ENCODE measurements around the gene ASIC3. TPM values are rescaled to one million over a fixed set of nuclear protein-coding genes. Genes with fewer than 3 reads are reported as not detected.

Gene ASIC3
- total RNA-seq, result 1 to 10 TPM in 1 of 2 donors, under 1 TPM in 1; 0.33 to 1.0 TPM

GRCh38 chr7:151047976-151048815, at the start of gene ASIC3:
TSS of gene ASIC3 (plus strand) at chr7:151048531. CDS start at chr7:151048886, 355 bp downstream.

GRCh38 chr7:151024435-151025056, 23.8 kb upstream of the ASIC3 start, which contains the start of gene ATG9B:
TSS of gene ATG9B (minus strand) at chr7:151024494. CDS start at chr7:151024423, 71 bp downstream.

GRCh38 chr7:151028131-151028947, 20.0 kb upstream of the ASIC3 start, which contains the start of gene ABCB8:
TSS of gene ABCB8 (plus strand) at chr7:151028450. CDS start at chr7:151028516, 66 bp downstream.

GRCh38 chr7:151057506-151057988, 9.2 kb downstream of the ASIC3 start, which contains the start of gene CDK5:
TSS of gene CDK5 (minus strand) at chr7:151057897. CDS start at chr7:151057848, 49 bp downstream.

GRCh38 chr7:151059367-151060112, 11.2 kb downstream of the ASIC3 start, which contains the start of gene SLC4A2:
TSS of gene SLC4A2 (plus strand) at chr7:151059589. CDS start at chr7:151061988, 2,399 bp downstream.

GRCh38 chr7:151080522-151081169, 32.3 kb downstream of the ASIC3 start, which contains the start of gene FASTK:
TSS of gene FASTK (minus strand) at chr7:151080809. CDS start at chr7:151080766, 43 bp downstream.

GRCh38 chr7:151083071-151083823, 34.9 kb downstream of the ASIC3 start, which contains the start of gene TMUB1:
TSS of gene TMUB1 (minus strand) at chr7:151083493. CDS start at chr7:151082563, 930 bp downstream.

GRCh38 chr7:151085691-151086620, 37.6 kb downstream of the ASIC3 start, which contains the start of gene AGAP3:
TSS of gene AGAP3 (plus strand) at chr7:151086475. CDS start at chr7:151086742, 267 bp downstream.

Other genes with a start within 250 kb of the ASIC3 start
- gene TMEM176B, start 248.2 kb upstream of the ASIC3 start, total RNA-seq, result not detected
- not detected for gene TMEM176A, start 247.8 kb upstream of the ASIC3 start, total RNA-seq
- not detected for gene AOC1, start 196.0 kb upstream of the ASIC3 start, total RNA-seq
- not detected for gene KCNH2, start 70.2 kb upstream of the ASIC3 start, total RNA-seq
- gene NOS3, start 57.5 kb upstream of the ASIC3 start, total RNA-seq, result 1 to 10 TPM in 1 of 2 donors, under 1 TPM in 1; 0.69 to 7.0 TPM
- gene ATG9B, start 24.0 kb upstream of the ASIC3 start, total RNA-seq, result under 1 TPM in 1 of 2 donors, not detected in 1; under 0.01 TPM
- 10 to 100 TPM; 36.6 to 44.4 TPM for gene ABCB8, start 20.1 kb upstream of the ASIC3 start, total RNA-seq
- 10 to 100 TPM; 28.2 to 31.6 TPM for gene CDK5, start 9.4 kb downstream of the ASIC3 start, total RNA-seq
- gene SLC4A2, start 11.1 kb downstream of the ASIC3 start, total RNA-seq, result 100 to 1,000 TPM in 1 of 2 donors, 10 to 100 TPM in 1; 85.3 to 111 TPM
- 10 to 100 TPM; 74.3 to 86.0 TPM for gene FASTK, start 32.3 kb downstream of the ASIC3 start, total RNA-seq
- gene TMUB1, start 35.0 kb downstream of the ASIC3 start, total RNA-seq, result 10 to 100 TPM; 15.1 to 20.6 TPM
- 100 to 1,000 TPM in 1 of 2 donors, 10 to 100 TPM in 1; 66.1 to 100 TPM for gene AGAP3, start 37.9 kb downstream of the ASIC3 start, total RNA-seq
- gene GBX1, start 119.2 kb downstream of the ASIC3 start, total RNA-seq, result not detected
- not detected for gene ASB10, start 138.7 kb downstream of the ASIC3 start, total RNA-seq
- gene H2BK1, start 162.0 kb downstream of the ASIC3 start, total RNA-seq, result not detected
- gene ABCF2, start 178.7 kb downstream of the ASIC3 start, total RNA-seq, result 10 to 100 TPM; 54.0 to 78.6 TPM
- 10 to 100 TPM; 32.6 to 37.9 TPM for gene CHPF2, start 184.0 kb downstream of the ASIC3 start, total RNA-seq
- gene SMARCD3, start 200.2 kb downstream of the ASIC3 start, total RNA-seq, result 10 to 100 TPM in 1 of 2 donors, 1 to 10 TPM in 1; 9.0 to 13.1 TPM

Data from melanocyte of skin (primary cell).